Activated CD8-positive, alpha-beta memory T cell treated with anti-CD3 and anti-CD28 coated beads, Interleukin-2, amount 50 U/mL, for 1 hour (primary cell): Measurements from ENCODE around the gene GAB2.

Experiments
- DNase-seq: peaks from one replicate; pipeline ENCODE4 v3.0.0-alpha.2; 2020; ENCODE audit errors: extremely low read depth

Gene GAB2

DNA sequence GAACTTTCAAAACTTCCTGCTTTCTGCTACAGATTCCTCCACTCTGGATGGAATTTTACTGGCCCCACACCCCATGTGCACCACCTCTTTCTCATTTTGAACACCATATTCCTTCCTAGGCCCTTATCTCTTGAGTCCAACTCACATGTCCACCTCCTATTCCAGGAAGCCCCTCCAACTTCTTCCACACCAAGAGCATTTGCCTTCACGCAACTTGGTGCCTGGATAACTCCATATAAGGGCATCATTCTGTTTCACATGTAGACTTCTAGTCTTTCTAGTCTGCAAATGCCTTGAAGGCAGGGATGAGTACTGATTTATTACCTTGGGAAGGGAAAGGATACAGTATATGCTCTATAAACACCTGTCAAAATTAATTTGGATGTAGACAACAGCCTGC lies 17.5 kb downstream of the GAB2 start:
- DNase-seq, result no peak

GRCh38 chr11:78399136-78399535 lies 18.5 kb downstream of the GAB2 start:
- no peak for DNase-seq

GRCh38 chr11:78398715-78399114 lies 18.9 kb downstream of the GAB2 start:
- DNase-seq, result no peak

GRCh38 chr11:78397398-78397797 lies 20.2 kb downstream of the GAB2 start:
- DNase-seq, result no peak

GRCh38 chr11:78395597-78395996 lies 22.0 kb downstream of the GAB2 start:
- DNase-seq, result no peak

DNA sequence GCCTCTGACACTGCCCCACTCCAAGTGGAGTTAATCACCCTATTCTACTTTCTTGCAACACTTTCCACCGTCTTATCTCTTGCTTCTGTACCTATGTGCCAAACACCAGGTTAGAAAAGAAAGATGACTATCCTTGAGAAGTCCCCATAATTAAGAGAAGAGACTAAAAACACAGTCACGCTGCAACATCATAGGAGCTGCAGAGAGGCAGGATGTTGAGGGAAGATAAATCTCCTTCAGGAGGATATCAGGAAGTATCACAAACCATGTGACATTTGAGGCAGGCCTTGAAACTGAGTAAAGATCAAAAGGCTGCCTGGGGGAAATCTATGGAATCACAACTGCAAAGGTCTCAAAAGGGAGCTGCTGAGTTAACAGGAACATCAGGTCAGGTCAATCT lies 24.8 kb downstream of the GAB2 start:
- no peak for DNase-seq

GRCh38 chr11:78391424-78391823 lies 26.2 kb downstream of the GAB2 start:
- DNase-seq, result no peak

DNA sequence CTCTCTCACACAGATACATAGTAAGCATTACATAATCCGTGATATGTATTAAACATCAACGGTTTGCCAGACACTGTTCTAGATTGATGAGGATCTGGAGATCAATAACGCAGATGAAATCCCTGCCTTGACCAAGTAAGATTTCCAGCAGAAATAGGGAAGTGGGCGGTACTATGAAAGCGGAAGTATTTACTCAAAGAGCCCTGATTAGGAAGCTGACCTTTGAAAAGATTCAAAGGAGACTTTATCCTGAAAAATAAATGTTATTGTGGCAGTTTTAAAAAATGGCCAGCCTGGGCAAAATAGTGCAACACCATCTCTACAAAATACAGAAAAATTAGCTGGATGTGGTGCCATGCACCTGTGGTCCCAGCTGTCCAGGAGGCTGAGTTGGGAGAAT lies 26.8 kb downstream of the GAB2 start:
- no peak for DNase-seq

GRCh38 chr11:78386215-78386941 lies 31.2 kb downstream of the GAB2 start:
- DNase-seq, result no peak

- no peak for DNase-seq
Observed at GRCh38 chr11:78385205-78385604, 32.4 kb downstream of the GAB2 start.

DNA sequence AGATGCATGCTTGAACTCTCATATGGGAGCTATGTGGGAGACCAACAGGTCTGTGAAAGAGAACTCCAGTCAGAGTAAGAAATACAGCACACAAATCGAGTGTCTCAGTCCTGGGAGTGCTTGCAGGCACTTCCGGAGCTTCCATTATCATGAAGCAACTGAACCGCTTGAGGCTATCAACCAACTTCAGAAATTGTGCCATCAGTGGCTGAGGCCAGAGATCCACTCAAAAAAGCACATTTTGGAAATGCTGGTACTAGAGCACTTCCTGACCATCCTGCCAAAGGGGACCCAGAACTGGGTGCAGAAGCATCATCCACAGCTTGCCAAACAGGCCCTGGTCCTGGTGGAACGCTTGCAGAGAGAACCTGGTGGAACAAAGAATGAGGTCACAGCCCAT lies 33.4 kb downstream of the GAB2 start:
- no peak for DNase-seq

- no peak for DNase-seq
Observed at GRCh38 chr11:78381865-78382264, 35.8 kb downstream of the GAB2 start.

DNA sequence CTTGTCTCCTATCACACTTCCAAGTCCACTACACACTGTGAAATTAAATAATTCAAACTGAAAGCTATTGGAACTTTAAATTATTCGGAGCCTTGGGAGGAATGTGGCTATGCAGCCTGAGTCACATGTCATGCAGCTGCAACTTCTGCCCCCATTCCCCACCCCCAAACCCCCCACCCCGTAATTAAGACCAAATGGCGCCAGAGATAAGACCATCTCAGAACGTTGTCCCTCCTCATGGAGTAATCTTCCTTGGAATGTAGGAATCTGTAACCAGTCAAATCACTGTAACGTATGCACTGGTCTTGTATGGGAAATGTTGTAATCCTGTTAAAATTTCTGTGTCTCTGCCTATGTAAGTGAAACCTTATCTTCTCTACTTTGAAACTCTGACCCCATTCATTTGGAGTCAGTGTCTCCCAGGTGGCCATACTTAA lies 37.0 kb downstream of the GAB2 start:
- DNase-seq, result no peak

- no peak for DNase-seq
Observed at GRCh38 chr11:78379039-78379670, 38.5 kb downstream of the GAB2 start.

- no peak for DNase-seq
Observed at GRCh38 chr11:78377625-78378418, 39.8 kb downstream of the GAB2 start.

GRCh38 chr11:78376858-78377257 lies 40.8 kb downstream of the GAB2 start:
- no peak for DNase-seq

DNA sequence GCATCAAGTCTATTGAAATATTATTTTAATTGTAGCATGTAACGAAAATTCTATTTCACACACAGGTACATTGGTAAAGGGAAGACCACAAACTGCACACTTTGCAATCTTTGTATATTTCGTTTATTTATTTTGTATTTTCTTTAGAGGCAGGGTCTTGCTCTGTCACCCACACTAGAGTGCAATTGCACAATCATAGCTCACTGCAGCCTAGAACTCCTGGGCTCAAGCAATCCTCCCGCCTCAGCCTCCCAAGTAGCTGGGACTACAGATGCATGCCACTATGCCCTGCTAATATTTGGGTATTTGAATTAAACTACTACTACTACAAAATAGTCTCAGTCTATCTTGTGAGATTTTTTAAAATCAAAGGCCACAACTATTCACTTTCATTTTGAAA lies 42.7 kb downstream of the GAB2 start:
- DNase-seq, result no peak

GRCh38 chr11:78373689-78374088 lies 43.9 kb downstream of the GAB2 start:
- no peak for DNase-seq

GRCh38 chr11:78372114-78372768 lies 45.4 kb downstream of the GAB2 start:
- DNase-seq, result no peak

- no peak for DNase-seq
Observed at GRCh38 chr11:78371221-78371891, 46.3 kb downstream of the GAB2 start.

GRCh38 chr11:78370406-78371172 lies 47.0 kb downstream of the GAB2 start:
- no peak for DNase-seq
